ENCODE results near the gene WASL. TPM values are rescaled to one million over a fixed set of nuclear protein-coding genes. Genes with fewer than 3 reads are reported as not detected.

The WASL gene
- total RNA-seq, 1 donor from 2014 or later, result 19.2 TPM

DNA sequence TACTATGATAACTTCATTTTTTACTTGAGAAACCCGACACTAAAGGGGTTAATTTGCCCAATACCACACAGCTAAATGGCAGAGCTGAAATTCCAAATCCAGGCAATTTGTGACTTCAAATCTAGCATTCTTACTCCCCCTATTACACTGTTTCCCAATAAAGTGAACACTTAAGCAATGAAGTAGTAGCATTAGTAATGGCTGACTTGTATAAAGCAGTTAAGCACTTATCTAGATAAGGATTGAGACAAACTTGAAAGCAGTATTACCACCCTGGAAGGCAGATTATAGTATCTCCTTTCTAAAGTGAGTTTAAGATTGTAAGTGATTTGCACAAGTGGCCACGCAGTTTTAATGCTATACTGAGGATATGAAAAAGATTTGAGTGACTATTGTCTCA is 39.3 kb downstream of the WASL start:
- DNase-seq (ENCODE audit: low spot score in 2 of 2), result no peak
- no peak for FAIRE-seq

DNA sequence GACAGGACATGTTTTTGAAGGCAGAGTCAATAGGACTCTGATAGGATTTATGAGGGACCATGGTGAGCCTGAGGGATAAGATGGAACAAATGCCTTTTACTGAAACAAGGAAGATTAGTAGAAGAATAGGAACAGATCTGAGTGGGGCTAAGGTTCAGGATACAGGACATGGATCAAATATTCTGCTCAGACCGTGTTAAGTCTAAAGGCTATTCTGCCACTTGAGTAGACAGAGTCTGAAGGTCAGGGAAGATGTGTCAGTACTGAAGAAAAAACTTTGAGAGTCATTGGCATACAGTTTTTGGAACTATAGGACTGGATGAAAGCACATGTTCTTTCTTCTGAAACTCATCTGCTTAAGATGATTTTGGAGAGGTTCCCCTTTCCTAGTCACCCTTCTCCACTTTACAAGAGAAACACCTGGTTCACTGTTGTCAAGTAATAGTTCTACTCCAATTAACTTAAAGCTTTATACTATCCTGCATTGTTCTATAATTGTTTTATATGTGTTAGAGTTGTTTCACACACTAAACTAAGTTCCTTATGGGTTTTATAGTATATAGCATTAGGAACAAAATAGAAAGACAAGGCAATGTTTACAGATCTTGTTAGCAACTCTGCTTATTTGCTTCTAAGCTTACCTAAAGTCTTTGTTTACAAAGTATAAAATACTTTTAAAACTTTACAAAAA is 43.4 kb downstream of the WASL start:
- DNase-seq (ENCODE audit: low spot score in 2 of 2), result no peak
- FAIRE-seq, result no peak

DNA sequence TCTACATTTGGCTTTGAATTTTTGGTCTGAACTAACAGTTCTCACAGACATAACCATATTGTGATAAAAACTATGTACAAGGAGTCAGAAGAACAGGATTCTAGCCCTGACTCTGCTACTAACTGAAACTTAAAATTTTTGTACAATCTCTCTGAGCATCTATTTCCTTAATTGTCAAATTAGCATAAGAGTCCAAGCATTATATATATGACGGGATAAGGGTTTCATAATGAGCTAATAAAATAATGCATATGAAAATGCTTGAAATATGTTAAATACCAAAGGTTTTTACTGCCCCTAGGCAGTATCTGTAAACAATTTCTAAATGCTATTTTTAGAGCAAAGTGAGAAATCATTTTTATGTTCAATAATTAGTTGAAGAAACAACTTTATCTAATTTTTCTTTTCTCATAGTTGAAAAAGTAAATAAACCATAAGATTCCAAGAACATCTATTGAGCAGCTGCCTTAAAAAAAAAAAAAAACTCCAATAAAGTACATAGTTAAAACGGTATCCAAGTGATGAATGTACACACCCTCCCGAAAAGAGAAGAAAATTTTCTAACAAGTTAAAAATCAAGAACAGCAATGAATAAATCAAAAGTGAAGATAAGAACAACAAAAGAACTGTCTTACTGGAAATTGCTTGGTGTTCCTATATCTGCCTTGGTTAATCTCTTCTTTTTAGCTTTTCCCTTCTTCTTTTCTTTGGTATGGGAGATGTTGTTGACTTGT is 52.7 kb downstream of the WASL start:
- FAIRE-seq (peak; percentile 30), DNase-seq (ENCODE audit: low spot score in 2 of 2) (no peak)

DNA sequence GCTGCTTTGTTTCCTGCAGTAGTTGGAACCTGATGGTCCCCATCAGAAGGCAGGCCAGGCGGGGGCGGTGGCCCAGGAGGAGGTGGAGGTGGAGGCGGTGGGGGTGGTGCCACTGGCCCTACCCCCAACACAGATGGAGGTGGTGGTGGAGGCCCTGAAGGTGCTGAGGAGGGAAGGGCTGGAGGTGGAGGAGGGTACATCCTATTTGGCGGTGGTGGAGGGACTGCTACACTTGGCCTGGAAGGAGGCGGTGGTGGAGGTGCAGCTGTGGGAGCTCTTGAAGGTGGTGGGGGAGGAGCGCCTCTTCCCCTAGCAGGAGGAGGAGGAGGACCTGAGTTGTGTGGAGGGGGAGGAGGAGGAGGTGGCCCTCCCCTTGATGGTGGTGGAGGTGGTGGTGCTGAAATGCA is 56.3 kb downstream of the WASL start:
- DNase-seq (ENCODE audit: low spot score in 2 of 2) (no peak), FAIRE-seq (no peak)

DNA sequence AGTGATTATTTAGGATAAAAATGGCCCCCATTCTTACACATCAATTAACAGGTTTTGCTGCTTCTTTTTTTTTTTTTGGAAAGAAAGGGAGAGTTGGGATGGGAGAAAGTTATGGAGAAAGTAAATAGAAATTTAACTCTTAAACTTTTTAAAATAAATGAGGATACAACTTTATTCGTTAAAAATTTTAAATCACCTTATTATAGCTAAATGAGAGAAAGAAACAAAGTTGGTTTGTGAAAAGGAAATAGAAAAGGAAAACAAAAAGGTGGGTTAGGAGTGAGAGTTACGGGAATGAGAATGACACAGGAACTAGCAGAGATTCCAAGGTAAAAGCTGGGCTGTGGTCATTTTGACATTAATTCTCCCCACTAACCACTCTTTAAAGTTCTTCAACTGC is 58.3 kb downstream of the WASL start:
- no peak for FAIRE-seq
- no peak for DNase-seq (ENCODE audit: low spot score in 2 of 2)

DNA sequence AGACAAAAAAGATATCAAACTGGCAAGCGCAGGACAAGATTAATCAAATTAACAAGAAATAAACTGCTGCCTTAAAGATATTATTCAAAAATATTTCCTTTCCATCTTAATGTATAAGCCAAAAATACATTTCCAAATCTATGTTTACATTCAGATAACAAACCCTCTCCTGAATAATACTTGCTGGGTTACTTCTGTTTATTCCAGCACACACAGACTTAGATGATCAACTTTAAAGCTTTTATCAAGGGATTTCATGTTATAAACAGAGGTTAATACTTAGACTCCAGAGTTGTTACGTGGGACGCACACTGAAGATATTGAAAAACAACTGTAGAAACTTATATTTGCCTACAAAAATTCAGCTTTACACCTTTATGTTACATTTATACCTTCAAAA is 59.6 kb downstream of the WASL start:
- DNase-seq (ENCODE audit: low spot score in 2 of 2) (no peak), FAIRE-seq (no peak)

DNA sequence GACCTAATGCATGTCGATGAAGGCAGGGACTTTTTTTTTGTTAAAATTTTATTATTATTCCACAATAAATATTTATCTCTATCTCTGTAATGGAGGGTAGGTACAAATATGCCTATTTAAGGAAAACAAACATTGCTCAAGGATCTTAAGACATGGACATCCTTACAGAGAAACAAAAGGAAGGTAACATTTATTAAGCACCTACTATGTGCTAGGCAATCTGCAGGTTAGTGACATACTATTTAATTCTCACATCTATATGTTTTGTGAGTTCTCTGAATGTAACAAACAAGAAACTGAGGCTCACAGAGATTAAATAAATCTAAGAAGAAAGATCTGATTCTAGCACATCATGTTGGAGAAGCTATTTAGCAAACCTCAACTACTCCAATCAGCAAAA is 61.1 kb downstream of the WASL start:
- FAIRE-seq, result no peak

DNA sequence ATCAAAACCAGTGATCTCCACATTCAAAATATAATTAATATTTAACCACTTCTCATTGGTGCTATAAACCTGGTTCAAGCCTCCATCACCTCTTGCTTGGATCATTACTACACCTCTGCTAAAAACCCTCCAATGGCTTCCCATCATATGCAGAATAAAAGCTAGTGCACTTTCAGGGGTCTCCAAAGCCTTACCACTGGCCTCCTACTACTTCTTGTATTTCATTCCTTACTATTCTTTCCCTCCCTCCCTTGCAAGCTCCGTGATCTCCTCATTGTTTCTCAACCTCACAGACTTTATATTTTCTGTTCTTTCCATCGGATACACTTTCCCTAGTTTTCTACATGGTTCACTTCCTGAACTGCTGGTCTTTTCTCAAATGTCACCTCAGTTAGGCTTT is 61.6 kb downstream of the WASL start:
- DNase-seq (ENCODE audit: low spot score in 2 of 2), result no peak
- FAIRE-seq, result no peak

More for the DNA sequence above, 61.1 kb downstream of the WASL start:
- DNase-seq (ENCODE audit: low spot score in 2 of 2), result no peak

DNA sequence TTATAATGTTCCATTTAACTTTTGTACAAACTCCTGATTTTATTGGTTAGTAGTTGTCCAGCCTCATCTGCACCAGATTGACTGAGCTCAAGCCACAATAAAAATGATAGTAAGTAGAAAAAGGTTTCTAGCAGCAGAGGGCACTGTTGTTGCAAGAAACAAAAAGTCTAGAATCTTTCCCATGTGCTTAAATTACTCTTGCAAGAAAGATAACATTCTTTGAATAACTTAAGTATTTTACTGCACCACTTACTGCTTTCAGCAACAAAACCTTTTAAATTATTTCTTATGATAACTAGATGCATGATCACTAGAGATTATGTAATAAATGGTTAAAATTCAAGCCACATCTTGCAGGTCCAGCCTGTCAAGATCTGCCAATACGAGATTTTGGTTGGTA is 66.1 kb downstream of the WASL start:
- FAIRE-seq (peak; percentile 92), DNase-seq (ENCODE audit: low spot score in 2 of 2) (no peak)

DNA sequence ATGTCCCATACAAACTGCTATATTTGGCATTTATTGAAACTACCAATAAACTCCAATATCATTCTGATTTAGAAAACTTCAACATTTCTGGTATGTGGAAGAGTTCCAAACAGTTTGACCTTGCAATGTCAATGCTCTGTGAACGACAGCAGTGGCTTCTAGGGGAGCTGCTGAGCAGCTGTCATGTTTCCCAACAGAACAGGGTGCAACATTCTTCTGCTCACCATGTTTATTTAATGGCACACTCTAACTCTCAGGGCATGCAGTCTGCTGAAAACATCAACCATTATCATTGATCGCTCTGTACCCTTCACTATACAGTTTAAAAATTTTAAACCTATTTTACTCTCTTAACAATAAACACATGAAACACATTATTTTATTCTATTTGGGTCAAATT is 67.2 kb downstream of the WASL start:
- FAIRE-seq (no peak), DNase-seq (ENCODE audit: low spot score in 2 of 2) (no peak)

DNA sequence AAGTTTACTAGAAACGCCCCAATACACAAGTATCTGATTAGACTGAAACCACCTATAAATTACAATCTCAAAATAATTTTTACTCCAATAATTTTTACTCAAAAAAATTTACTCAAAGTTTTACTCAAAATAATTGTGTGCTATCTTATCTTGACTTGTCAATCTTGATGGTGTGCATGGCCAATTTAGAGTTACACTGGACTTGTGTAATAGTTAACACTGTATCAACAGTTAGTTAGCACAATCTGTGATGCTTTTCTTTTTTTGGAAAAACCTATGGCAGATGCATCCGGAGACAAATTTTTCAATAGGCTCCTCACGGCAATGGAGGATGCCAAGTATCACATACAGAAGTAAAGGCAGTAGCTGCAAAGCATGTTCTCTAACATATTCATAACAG is 68.2 kb downstream of the WASL start:
- no peak for FAIRE-seq
- no peak for DNase-seq (ENCODE audit: low spot score in 2 of 2)

DNA sequence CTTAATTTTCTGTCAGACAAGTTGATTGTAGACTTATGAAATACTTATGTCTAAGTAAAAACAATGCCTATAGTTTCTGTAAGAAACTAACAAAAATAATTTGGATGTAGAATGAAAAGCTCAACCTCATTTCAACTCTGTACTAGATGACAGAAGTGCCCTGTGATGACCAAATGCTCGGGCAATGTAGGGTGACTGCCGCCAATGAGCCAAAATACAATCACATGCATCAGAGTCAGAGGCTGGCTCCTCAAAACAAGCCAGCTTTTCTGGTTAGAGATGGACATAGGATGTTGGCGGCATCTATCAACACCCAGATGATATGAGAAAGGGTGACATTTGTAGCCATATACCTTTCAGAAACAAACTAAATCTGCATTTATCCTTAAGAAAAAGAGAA is 69.2 kb downstream of the WASL start:
- DNase-seq (ENCODE audit: low spot score in 2 of 2) (no peak), FAIRE-seq (no peak)

DNA sequence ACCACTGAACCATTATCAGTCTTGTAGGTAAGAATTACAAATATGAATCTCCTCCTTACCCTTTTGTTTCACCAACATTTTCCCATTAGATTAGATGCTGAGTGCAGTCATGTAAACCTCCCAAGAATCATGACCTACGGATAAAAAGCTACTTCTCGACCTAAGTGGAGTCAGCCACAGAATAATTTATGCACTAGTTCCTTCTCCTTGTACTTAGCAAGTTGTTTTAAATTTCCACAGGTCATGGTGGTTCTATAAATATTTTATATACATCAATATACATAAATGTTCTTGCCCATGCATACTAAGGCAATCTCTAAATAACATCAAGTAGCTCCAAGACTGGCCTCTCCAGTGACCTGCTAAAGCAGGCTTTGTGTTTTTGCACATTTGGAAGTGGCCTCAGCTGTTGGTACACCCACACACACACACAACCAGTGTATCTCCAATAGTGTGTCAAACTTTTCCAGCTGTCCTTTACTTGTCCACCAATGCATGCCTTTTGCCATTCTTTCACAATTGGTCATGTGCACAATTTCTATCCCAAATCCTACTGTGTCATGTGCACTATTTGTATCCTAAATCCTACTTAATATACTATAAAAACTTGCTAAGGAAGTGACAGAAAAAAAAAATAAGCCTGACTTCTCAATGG is 71.6 kb downstream of the WASL start:
- FAIRE-seq (no peak), DNase-seq (ENCODE audit: low spot score in 2 of 2) (no peak)

DNA sequence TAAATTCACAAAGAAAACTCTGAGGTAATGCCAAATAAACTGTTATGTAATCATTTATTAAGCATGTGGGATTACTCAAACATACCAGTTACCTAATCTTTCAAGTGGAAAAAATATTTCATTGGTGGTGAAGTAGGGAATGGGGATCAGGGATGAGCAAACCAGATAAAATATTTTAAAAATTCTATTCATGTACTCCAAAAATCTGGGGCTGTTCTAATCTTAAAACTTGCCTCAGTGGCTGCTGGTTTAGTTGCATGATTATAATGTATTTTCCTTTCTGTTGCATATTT is 73.7 kb downstream of the WASL start:
- FAIRE-seq (no peak), DNase-seq (ENCODE audit: low spot score in 2 of 2) (no peak)

DNA sequence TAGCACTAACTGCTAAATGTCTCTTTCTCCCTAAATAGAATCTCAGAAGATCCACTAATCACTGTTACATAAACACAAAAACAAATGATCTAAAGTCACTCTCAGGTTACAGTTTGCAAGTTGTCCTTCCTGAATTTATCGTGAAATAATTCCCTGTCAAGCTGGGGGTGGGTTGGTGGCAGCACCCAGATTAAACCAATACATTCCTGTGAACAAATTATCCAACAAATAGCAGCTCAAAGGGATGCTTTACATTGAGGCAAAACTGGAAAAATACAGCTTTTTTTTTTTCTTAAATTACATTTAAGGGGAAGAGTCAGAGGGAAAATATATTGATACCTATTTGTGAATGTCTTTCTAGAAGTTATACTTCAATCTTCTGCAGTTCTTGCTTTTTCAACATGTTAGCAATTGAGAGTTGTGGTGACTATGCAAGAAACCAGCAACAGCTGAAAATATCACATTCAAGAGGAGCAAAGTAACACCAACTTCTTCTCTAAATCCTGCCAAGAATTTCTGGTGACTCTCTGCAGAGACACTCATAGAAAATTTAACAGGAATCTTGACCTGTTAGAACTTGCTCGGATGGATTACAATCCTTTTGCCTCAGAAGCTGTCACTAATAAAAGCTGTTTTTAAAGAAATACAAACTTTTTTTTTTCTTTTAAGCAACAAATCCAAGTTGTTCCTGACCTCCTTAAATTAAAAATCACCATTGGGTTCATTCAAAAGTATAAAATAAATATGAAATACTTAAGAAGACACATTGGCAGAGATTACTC is 74.2 kb downstream of the WASL start:
- DNase-seq (ENCODE audit: low spot score in 2 of 2) (no peak), FAIRE-seq (no peak)

DNA sequence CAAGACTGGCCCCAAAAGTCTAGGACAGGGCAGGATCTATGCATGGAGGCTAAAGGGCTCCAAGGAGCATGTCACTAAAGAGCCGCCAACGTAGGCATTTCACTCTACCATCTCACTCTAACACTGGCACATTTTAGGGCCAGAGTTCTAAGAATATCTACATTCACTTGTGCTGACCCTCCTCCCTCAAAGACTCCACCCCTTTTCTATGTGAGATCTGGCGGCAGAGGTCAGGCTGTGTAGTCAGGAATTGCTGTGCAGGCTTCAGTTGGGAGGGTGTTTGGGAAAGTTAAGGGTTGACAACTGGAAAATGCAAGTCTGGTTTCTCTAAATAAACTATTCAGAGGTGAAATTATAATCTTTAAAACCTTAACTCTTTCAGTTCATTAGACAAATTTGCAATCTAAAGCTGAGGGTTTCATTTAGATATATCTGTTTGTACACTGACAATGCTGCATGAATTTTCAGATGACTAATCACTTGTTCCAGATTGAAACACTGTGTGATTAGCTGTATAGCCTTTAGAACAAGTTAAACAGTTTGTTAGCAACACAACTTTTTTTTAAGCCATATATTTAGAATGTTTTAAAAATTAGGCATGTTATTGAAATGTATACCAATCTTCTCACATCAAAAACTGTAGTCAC is 74.9 kb downstream of the WASL start:
- DNase-seq (ENCODE audit: low spot score in 2 of 2) (no peak), FAIRE-seq (no peak)

DNA sequence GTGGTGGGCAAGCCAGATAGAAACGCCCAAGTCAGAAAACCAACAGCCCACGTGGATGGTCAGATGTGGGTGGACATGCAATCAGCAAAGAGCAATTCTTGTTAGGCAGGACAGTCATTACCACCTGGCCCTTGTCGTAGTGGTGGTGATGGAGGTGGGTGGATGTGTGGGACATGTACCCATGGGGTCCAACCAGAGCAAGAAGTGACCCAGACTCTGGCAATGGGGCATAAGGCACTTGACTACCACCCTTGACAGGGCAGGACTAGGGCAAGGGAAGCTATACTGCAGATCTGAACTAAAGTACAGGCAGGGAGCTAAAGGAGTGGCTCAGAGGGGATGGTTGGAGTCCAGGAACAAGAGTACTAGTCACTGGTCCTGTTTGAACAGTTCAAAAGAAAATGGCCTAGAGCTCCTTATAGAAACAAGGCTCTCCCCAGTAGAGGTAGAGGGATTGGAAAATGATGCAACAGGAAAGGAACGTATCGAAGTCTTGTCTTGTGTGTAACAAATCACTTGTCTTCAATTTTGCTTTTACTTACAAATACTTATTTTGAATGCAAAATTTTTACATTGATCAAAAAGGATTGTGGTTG is 75.6 kb downstream of the WASL start:
- FAIRE-seq, result no peak
- DNase-seq (ENCODE audit: low spot score in 2 of 2), result no peak

DNA sequence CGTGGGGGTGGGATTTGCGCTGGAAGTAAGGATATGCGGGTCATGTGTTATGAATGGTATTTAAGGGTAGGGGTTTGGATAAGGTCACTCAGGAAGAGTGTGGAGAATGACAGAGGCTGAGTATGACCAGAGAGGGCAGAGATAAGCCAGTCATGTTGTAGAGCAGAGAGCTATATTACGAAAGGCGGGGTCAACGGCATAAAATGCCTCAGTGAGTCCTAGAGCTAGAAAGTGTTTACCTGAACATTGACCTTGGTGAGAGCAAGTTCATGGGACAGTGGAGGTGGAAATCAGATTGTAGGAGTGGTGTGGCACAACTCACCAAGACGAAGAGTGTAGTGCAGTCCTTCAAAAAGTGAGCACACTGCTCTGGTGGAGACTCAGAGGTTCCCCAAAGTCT is 79.3 kb downstream of the WASL start:
- no peak for DNase-seq (ENCODE audit: low spot score in 2 of 2)
- no peak for FAIRE-seq

DNA sequence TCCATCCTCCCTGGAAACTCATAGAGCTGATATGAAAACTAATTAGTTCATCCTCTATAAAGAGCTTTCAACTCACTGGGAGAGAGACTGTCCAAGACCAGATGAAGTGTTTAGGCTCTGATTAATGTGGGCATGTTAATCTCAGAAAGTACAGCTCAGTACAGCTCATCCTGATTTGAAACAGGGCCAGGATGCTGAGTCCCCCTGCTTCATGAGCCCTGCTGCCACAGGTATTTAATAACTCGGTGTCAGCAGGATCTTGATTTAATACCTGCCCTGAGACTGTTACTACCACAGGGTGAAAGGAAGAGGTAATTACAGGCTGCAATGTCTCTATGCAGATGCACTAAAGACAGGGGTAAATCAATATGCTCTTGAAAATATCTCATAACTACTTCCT is 82.3 kb downstream of the WASL start:
- FAIRE-seq, result no peak
- DNase-seq (ENCODE audit: low spot score in 2 of 2), result no peak

DNA sequence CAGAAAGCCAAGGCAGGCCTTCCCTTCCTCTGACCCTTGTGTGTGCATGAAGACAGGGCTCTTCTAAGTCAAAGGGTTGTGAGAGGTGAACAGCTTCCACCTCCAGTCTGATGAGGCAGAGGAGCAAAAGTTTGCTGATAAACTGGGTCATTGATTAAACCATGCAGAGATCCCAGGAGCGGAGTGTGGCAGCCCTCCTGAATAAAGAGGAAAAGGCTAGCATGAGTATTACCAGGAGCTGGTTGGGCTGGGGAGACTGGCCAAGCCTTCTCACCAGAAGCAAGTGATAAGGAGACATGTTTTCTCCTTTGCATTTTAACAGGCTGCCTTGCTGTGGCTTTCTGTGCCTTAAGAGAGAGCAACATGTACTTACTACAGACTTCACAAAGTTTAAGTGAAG is 82.9 kb downstream of the WASL start:
- DNase-seq (ENCODE audit: low spot score in 2 of 2), result no peak
- FAIRE-seq, result no peak
